Measurements from ENCODE around the gene ARSD. TPM values are rescaled to one million over a fixed set of nuclear protein-coding genes. Genes with fewer than 3 reads are reported as not detected.

Gene ARSD
- total RNA-seq, 1 experiment from 2014 or later: 8.0 TPM

DNA sequence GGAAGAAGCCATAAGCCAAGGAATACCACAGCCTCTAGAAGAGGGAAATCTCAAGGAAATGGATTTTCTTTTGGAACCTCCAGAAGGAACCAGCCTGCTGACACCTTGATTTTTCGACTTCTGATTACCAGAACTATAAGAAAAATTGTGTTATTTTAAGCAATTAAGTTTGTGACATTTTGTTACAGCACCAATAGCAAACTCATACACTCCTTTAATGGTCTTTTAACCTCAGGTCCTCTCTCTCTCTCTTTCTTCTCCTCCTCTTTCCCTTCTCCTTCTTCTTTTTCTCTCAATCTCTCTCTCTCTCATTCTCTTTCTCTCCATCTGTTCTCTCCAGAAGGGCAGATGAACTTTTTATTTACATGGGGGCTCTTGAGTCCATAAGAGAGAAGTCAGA, 26.3 kb downstream of the ARSD start (continued):
- TF ChIP-seq, protein P1, sequence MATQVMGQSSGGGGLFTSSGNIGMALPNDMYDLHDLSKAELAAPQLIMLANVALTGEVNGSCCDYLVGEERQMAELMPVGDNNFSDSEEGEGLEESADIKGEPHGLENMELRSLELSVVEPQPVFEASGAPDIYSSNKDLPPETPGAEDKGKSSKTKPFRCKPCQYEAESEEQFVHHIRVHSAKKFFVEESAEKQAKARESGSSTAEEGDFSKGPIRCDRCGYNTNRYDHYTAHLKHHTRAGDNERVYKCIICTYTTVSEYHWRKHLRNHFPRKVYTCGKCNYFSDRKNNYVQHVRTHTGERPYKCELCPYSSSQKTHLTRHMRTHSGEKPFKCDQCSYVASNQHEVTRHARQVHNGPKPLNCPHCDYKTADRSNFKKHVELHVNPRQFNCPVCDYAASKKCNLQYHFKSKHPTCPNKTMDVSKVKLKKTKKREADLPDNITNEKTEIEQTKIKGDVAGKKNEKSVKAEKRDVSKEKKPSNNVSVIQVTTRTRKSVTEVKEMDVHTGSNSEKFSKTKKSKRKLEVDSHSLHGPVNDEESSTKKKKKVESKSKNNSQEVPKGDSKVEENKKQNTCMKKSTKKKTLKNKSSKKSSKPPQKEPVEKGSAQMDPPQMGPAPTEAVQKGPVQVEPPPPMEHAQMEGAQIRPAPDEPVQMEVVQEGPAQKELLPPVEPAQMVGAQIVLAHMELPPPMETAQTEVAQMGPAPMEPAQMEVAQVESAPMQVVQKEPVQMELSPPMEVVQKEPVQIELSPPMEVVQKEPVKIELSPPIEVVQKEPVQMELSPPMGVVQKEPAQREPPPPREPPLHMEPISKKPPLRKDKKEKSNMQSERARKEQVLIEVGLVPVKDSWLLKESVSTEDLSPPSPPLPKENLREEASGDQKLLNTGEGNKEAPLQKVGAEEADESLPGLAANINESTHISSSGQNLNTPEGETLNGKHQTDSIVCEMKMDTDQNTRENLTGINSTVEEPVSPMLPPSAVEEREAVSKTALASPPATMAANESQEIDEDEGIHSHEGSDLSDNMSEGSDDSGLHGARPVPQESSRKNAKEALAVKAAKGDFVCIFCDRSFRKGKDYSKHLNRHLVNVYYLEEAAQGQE (IDR thresholded peaks at IDR 0.05; ENCODE audit: low read depth): no peak

DNA sequence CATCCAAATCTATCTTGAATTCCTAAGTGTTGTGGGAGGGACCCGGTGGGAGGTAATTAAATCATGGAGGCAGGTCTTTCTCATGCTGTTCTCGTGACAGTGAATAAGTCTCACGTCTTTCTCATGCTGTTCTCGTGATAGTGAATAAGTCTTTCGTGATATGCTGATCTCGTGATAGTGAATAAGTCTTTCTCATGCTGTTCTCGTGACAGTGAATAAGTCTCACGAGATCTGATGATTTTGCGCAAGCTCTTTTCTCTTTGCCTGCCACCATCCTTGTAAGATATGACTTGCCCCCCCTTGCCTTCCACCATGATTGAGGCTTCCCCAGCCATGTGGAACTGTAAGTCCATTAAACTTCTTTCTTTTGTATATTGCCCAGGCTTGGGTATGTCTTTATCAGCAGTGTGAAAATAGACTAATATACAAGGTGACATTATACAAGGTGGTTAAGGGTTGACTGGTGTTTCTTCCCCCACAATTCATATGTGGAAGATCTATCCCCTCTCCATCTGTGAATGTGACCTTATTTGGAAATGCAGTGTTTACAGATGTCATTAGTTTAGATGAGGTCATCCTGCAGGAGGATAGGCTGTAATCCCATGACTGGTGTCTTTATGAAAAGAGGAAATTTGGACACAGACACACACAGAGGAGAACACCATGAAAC, 27.6 kb downstream of the ARSD start:
- Histone ChIP-seq H3K79me2 (ENCODE audit: insufficient read depth, low read length) (no peaks in the 10 kb centered on the region), H3K9me3 (ENCODE audit: control insufficient read depth in 1 of 2, insufficient read depth in 1 of 2, low read depth in 1 of 2, low read length in 2 of 2) (no peaks in the 10 kb centered on the region), H3K36me3 (ENCODE audit: control insufficient read depth in 1 of 2, insufficient read depth in 2 of 2, low read length in 2 of 2) (no peaks in the 10 kb centered on the region), H3K9ac (ENCODE audit: low read length) (no peak overlapping the region), H3K9me2 (ENCODE audit: insufficient read depth) (no peaks in the 10 kb centered on the region), H3K4me2 (ENCODE audit: low read length) (no peak overlapping the region), H3K4me1 (ENCODE audit: control insufficient read depth in 1 of 2, insufficient read depth in 2 of 2, low read length in 2 of 2) (peaks cover 14 to 24% of the 10 kb centered on the region in 2 experiments; a peak in 3 of 4 replicates), H3K27me3 (ENCODE audit: insufficient read depth, low read length) (no peaks in the 10 kb centered on the region), H4K20me1 (ENCODE audit: insufficient read depth) (no peaks in the 10 kb centered on the region), H3K4me3 (replicated peaks in 1 of 2; ENCODE audit: low read depth in 1 of 2, low read length in 2 of 2) (no peak overlapping the region), H2AFZ (ENCODE audit: low read depth, low read length, poor library complexity, severe bottlenecking) (no peak overlapping the region), H3K27ac (ENCODE audit: low read depth, low read length) (no peak overlapping the region)
- intact Hi-C loops (cut with micrococcal nuclease): no loop called here
- no peak for DNase-seq (ENCODE audit: low read depth, low spot score)
- ChIA-PET CTCF (no interaction called here), RAD21 (ENCODE audit: low non-redundant PET in 1 of 2, low total read pairs in 2 of 2, uncharacterized antibody in 2 of 2, unreplicated experiment in 2 of 2) (no interaction called here), POLR2A (no interaction called here)
- TF ChIP-seq TCF7L2 (IDR thresholded peaks at IDR 0.05; ENCODE audit: borderline replicate concordance, extremely low read depth, insufficient read depth, insufficient read length) (no peak), EZH2phosphoT487 (IDR thresholded peaks at IDR 0.05; ENCODE audit: borderline replicate concordance) (no peak), JUND (IDR thresholded peaks at IDR 0.05) (no peak), YY1 (IDR thresholded peaks at IDR 0.05; ENCODE audit: extremely low read depth, insufficient replicate concordance, low read depth, low read length) (no peak), CEBPB (IDR thresholded peaks at IDR 0.05; ENCODE audit: low read depth) (no peak), ZNF274 (IDR thresholded peaks at IDR 0.05; ENCODE audit: low read depth, low read length) (no peak), EZH2 (IDR thresholded peaks at IDR 0.05) (no peak), EGR1 (IDR thresholded peaks at IDR 0.05; ENCODE audit: low read depth) (no peak), ELF1 (IDR thresholded peaks at IDR 0.05; ENCODE audit: borderline replicate concordance, low read depth) (no peak), ZFX (IDR thresholded peaks at IDR 0.05) (no peak), SP1 (IDR thresholded peaks at IDR 0.05; ENCODE audit: low read depth) (no peak)
- TF ChIP-seq, protein P2, sequence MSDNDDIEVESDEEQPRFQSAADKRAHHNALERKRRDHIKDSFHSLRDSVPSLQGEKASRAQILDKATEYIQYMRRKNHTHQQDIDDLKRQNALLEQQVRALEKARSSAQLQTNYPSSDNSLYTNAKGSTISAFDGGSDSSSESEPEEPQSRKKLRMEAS (IDR thresholded peaks at IDR 0.05): no peak
- TF ChIP-seq, protein P3, sequence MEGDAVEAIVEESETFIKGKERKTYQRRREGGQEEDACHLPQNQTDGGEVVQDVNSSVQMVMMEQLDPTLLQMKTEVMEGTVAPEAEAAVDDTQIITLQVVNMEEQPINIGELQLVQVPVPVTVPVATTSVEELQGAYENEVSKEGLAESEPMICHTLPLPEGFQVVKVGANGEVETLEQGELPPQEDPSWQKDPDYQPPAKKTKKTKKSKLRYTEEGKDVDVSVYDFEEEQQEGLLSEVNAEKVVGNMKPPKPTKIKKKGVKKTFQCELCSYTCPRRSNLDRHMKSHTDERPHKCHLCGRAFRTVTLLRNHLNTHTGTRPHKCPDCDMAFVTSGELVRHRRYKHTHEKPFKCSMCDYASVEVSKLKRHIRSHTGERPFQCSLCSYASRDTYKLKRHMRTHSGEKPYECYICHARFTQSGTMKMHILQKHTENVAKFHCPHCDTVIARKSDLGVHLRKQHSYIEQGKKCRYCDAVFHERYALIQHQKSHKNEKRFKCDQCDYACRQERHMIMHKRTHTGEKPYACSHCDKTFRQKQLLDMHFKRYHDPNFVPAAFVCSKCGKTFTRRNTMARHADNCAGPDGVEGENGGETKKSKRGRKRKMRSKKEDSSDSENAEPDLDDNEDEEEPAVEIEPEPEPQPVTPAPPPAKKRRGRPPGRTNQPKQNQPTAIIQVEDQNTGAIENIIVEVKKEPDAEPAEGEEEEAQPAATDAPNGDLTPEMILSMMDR (IDR thresholded peaks at IDR 0.05 in 2 of 3, conservative IDR thresholded peaks at IDR 0.05 in 1 of 3; ENCODE audit: borderline replicate concordance in 1 of 3, insufficient read depth in 1 of 3, low read depth in 2 of 3, low read length in 2 of 3): no peak
- TF ChIP-seq, protein P4, sequence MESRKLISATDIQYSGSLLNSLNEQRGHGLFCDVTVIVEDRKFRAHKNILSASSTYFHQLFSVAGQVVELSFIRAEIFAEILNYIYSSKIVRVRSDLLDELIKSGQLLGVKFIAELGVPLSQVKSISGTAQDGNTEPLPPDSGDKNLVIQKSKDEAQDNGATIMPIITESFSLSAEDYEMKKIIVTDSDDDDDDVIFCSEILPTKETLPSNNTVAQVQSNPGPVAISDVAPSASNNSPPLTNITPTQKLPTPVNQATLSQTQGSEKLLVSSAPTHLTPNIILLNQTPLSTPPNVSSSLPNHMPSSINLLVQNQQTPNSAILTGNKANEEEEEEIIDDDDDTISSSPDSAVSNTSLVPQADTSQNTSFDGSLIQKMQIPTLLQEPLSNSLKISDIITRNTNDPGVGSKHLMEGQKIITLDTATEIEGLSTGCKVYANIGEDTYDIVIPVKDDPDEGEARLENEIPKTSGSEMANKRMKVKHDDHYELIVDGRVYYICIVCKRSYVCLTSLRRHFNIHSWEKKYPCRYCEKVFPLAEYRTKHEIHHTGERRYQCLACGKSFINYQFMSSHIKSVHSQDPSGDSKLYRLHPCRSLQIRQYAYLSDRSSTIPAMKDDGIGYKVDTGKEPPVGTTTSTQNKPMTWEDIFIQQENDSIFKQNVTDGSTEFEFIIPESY (IDR thresholded peaks at IDR 0.05; ENCODE audit: extremely low read depth, insufficient replicate concordance, low read length): no peak
- BruUV-seq (replicated peaks): no TSS peak
- ATAC-seq: no peak

All from HCT116 (cell line).